PC-9 (cell line): ENCODE results near the gene PTGES2.

Source experiments
- CTCF ChIP-seq: fragments of 200-600 bp; sonication (generic); conservative IDR thresholded peaks from 2 replicates; pipeline ENCODE4 v1.6.1; 2017; ENCODE audit warnings: mixed run types, antibody characterized with exemption, mild to moderate bottlenecking, moderate library complexity
- EZH2 ChIP-seq: fragments of 200-600 bp; sonication (generic); IDR thresholded peaks from 2 replicates; pipeline ENCODE4 v1.8.0; 2017; ENCODE audit warnings: antibody characterized with exemption, low read depth

GRCh38 chr9:128169492-128169891 lies 42.0 kb upstream of the PTGES2 start:
- TF ChIP-seq CTCF (no peak), EZH2 (no peak)
